ENCODE results near the gene GEMIN7.

GEMIN7 gene

GRCh38 chr19:45050036-45050435, 29.0 kb upstream of the GEMIN7 start:
- TF ChIP-seq, protein P1, sequence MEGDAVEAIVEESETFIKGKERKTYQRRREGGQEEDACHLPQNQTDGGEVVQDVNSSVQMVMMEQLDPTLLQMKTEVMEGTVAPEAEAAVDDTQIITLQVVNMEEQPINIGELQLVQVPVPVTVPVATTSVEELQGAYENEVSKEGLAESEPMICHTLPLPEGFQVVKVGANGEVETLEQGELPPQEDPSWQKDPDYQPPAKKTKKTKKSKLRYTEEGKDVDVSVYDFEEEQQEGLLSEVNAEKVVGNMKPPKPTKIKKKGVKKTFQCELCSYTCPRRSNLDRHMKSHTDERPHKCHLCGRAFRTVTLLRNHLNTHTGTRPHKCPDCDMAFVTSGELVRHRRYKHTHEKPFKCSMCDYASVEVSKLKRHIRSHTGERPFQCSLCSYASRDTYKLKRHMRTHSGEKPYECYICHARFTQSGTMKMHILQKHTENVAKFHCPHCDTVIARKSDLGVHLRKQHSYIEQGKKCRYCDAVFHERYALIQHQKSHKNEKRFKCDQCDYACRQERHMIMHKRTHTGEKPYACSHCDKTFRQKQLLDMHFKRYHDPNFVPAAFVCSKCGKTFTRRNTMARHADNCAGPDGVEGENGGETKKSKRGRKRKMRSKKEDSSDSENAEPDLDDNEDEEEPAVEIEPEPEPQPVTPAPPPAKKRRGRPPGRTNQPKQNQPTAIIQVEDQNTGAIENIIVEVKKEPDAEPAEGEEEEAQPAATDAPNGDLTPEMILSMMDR (conservative IDR thresholded peaks at IDR 0.05; ENCODE audit: low read depth, low read length), result no peak
- DNase-seq (ENCODE audit: low read depth), result no peak
- no peak overlapping the region for H3K4me3 ChIP-seq (ENCODE audit: low read length)

DNA sequence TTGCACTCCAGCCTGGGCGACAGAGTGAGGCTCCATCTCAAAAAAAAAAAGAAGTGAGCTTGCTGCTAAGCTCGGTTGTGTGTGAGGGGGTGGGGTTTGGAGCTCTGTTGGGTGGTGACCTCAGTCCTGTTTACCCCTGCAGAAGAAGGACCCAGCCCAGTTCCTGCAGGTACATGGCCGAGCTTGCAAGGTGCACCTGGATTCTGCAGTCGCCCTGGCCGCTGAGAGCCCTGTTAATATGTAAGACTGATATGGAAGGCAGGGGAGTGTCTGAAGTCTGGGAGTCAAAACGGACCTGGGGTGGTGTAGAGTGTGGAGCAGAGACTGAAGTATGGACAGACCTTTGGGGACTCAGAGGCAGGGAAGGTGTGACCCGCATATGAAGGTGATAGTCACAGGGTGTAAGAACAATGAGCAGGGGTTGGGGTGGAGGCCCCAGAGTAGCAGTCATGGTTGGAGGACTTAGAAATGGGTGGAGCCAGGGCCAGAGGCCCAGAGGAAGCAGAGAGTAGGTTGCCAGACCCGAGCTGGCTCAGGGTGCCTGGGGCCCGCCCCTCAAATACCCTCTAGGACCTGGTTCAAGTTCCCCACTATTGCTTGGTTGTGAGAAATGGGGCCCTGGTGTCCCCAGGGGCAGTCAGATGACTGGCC, 27.0 kb upstream of the GEMIN7 start:
- H3K4me3 ChIP-seq (ENCODE audit: low read length), result no peak overlapping the region
- no peak for DNase-seq (ENCODE audit: low read depth)
- TF ChIP-seq, protein P1 (conservative IDR thresholded peaks at IDR 0.05; ENCODE audit: low read depth, low read length), result no peak

DNA sequence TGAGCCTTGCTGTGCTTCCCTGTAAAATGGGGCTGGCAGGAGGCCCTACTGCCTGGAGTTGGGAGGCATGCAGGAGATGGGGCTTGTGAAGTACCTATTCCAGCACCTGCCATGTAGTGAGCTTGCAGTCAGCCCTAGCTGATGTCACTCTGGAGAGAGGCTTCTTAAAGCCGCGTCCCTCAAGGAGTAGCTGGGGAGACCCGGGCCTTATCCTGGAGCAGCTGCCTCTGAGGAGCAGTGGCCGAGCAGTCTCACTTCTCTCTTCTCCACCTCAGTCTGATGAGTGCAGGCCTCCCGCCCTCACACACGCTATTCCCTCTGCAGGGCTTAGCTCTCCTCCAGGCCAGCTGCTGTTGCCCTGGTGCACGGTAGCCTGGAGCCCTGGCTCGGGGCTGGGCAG, 22.2 kb upstream of the GEMIN7 start:
- DNase-seq (ENCODE audit: low read depth), result no peak
- TF ChIP-seq, protein P1 (conservative IDR thresholded peaks at IDR 0.05; ENCODE audit: low read depth, low read length), result no peak
- H3K4me3 ChIP-seq (ENCODE audit: low read length), result no peak overlapping the region

DNA sequence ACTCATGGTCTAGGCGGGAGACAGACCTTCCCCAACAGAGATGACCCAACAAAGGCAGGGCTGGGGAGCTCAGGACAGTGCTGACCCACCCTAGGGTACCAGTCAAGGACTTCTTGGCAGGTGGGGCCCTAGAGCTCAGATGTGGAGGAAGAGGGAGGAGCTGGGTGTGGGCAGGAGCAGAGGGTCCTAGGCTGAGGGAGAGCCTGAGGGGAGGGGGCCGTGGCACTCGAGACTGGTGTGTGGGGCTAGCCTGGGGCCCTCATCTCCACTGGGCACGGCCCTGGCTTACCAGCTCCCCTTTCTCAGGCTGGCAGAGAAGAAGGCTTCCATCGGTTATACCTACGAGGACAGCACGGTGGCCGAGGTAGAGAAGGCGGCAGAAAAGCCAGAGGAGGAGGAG, 21.6 kb upstream of the GEMIN7 start:
- no peak for DNase-seq (ENCODE audit: low read depth)
- TF ChIP-seq, protein P1 (conservative IDR thresholded peaks at IDR 0.05; ENCODE audit: low read depth, low read length), result no peak
- H3K4me3 ChIP-seq (ENCODE audit: low read length), result no peak overlapping the region

DNA sequence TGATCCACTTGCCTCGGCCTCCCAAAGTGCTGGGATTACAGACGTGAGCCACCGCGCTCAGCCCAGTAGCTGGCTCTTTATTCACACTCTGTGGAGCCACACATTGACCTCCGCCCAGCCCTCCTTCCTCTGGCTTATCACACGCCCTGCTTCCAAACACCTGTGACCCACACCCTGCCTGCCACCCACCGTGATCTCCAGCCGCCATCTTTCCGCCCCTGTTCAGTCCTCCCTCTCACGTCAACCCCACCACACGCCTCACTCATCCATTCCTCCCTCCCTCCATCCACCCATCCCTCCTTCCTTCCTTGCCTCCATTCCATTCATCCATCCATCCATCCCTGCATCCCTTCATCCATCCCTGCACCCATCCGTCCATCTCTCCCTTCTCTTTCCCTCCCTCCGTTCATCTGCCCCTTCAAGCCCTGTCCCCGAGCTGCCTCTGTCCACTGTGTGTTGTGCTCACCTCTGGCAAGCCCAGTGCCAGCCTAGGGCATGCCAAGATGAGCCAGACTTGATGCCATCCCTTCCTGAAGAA, 20.4 kb upstream of the GEMIN7 start:
- TF ChIP-seq, protein P1 (conservative IDR thresholded peaks at IDR 0.05; ENCODE audit: low read depth, low read length), result no peak
- DNase-seq (ENCODE audit: low read depth), result no peak
- H3K4me3 ChIP-seq (ENCODE audit: low read length), result no peak overlapping the region

- no peak overlapping the region for H3K4me3 ChIP-seq (ENCODE audit: low read length)
- TF ChIP-seq, protein P1 (conservative IDR thresholded peaks at IDR 0.05; ENCODE audit: low read depth, low read length), result peak; percentile 91
- DNase-seq (ENCODE audit: low read depth), result no peak
Measured at GRCh38 chr19:45059258-45059965, 19.6 kb upstream of the GEMIN7 start.

GRCh38 chr19:45061965-45062364, 17.1 kb upstream of the GEMIN7 start:
- no peak for DNase-seq (ENCODE audit: low read depth)
- H3K4me3 ChIP-seq (ENCODE audit: low read length), result no peak overlapping the region
- TF ChIP-seq, protein P1 (conservative IDR thresholded peaks at IDR 0.05; ENCODE audit: low read depth, low read length), result no peak
